H1 (cell line): ENCODE measurements around the gene BLMH. TPM values are rescaled to one million over a fixed set of nuclear protein-coding genes. Genes with fewer than 3 reads are reported as not detected.

Experiments used
- CTCF ChIA-PET: fragments of 300-600 bp; sonication (Branson Sonifier 250); formaldehyde crosslinking; loops from one replicate; lab custom pipeline; 2021; ENCODE audit not compliant: partially characterized antibody; lab: Charles Lee
- POLR2A ChIA-PET: fragments of 300-600 bp; sonication (Branson Sonifier 250); formaldehyde crosslinking; loops from one replicate; lab custom pipeline; 2021; ENCODE audit warnings: inconsistent platforms; ENCODE audit not compliant: partially characterized antibody; lab: Charles Lee
- DNase-seq, 2 experiments: peaks; one replicate each; pipeline versions ENCODE4 v3.0.0 to v3.0.0-alpha.2; 2010 to 2022; ENCODE audit warnings: low spot score in 2 of 2, low read depth in 1 of 2, mixed read lengths in 1 of 2
- FAIRE-seq: peaks from 2 replicates; lab custom pipeline; 2011; peaks lifted over from hg19 to GRCh38; lab: Jason Lieb, UNC
- H2AFZ ChIP-seq: 2 replicates; pipeline ENCODE4 v1.8.1; 2012; ENCODE audit warnings: low read length, inconsistent platforms
- H2AK5ac ChIP-seq: 2 replicates; pipeline ENCODE4 v1.6.1; 2013; ENCODE audit warnings: low read depth, low read length
- H2BK120ac ChIP-seq: replicated peaks from 2 replicates; pipeline ENCODE3; 2013; ENCODE audit warnings: low read depth, low read length, inconsistent platforms
- H2BK12ac ChIP-seq: 2 replicates; pipeline ENCODE4 v1.6.1; 2013; ENCODE audit warnings: low read depth, low read length
- H2BK15ac ChIP-seq: 2 replicates; pipeline ENCODE4 v1.6.1; 2013; ENCODE audit warnings: low read length
- H2BK20ac ChIP-seq: 2 replicates; pipeline ENCODE4 v1.6.1; 2013; ENCODE audit warnings: low read length
- H2BK5ac ChIP-seq: 2 replicates; pipeline ENCODE4 v1.6.1; 2013; ENCODE audit warnings: low read depth, low read length
- H3K14ac ChIP-seq: 2 replicates; pipeline ENCODE4 v1.6.1; 2013; ENCODE audit warnings: inconsistent platforms; ENCODE audit not compliant: insufficient read length
- H3K18ac ChIP-seq: 2 replicates; pipeline ENCODE4 v1.6.1; 2013; ENCODE audit warnings: low read length; ENCODE audit errors: extremely low read depth
- H3K23ac ChIP-seq: 2 replicates; pipeline ENCODE4 v1.6.1; 2013; ENCODE audit warnings: inconsistent platforms; ENCODE audit not compliant: insufficient read length
- H3K23me2 ChIP-seq: 2 replicates; pipeline ENCODE4 v1.6.1; 2013; ENCODE audit warnings: low read depth, low read length
- H3K27ac ChIP-seq: 2 replicates; pipeline ENCODE4 v1.6.1; 2011; ENCODE audit warnings: low read depth, low read length, inconsistent platforms
- H3K27me3 ChIP-seq, 4 experiments: replicated peaks in 1 of 4; 1 replicate in 1 of 4; 2 replicates in 3 of 4; pipeline versions ENCODE4 v1.6.1 to v1.8.1; 2011 to 2013; ENCODE audit warnings: low read length in 3 of 4, mild to moderate bottlenecking in 3 of 4, inconsistent platforms in 2 of 4, mixed read lengths in 2 of 4, moderate library complexity in 1 of 4; ENCODE audit not compliant: control insufficient read depth in 3 of 4, insufficient read depth in 3 of 4; ENCODE audit errors: extremely low read depth in 1 of 4
- H3K36me3 ChIP-seq, 4 experiments: 2 replicates each; pipeline versions ENCODE4 v1.6.1 to v1.8.1; 2011 to 2013; ENCODE audit warnings: mild to moderate bottlenecking in 4 of 4, low read length in 3 of 4, moderate library complexity in 2 of 4, control low read depth in 1 of 4, inconsistent platforms in 1 of 4; ENCODE audit not compliant: insufficient read depth in 4 of 4, control insufficient read depth in 2 of 4
- H3K4ac ChIP-seq: replicated peaks from 2 replicates; pipeline ENCODE3; 2013; ENCODE audit warnings: low read length, low read depth, mixed read lengths, inconsistent platforms; ENCODE audit not compliant: insufficient read length
- H3K4me1 ChIP-seq, 4 experiments: replicated peaks in 1 of 4; 1 replicate in 1 of 4; 2 replicates in 3 of 4; pipeline versions ENCODE4 v1.6.1 to v1.8.1; 2011 to 2013; ENCODE audit warnings: low read length in 3 of 4, inconsistent platforms in 2 of 4, mixed read lengths in 1 of 4; ENCODE audit not compliant: insufficient read depth in 4 of 4, control insufficient read depth in 3 of 4
- H3K4me2 ChIP-seq, 2 experiments: 2 replicates each; pipeline versions ENCODE4 v1.6.1 to v1.8.1; 2011 to 2013; ENCODE audit warnings: low read depth in 2 of 2, low read length in 2 of 2, control low read depth in 1 of 2, inconsistent platforms in 1 of 2, mild to moderate bottlenecking in 1 of 2; ENCODE audit not compliant: insufficient read depth in 1 of 2
- H3K4me3 ChIP-seq, 4 experiments: fragments of 200-600, 300-600 bp in 1 of 4; sonication (generic), shearing (Covaris generic), sonication (Bioruptor Twin) in 1 of 4; 2 replicates each; pipeline versions ENCODE4 v1.5.1 to v1.8.1; 2011 to 2016; ENCODE audit warnings: low read length in 4 of 4, low read depth in 3 of 4, control low read depth in 2 of 4, inconsistent platforms in 2 of 4, mild to moderate bottlenecking in 2 of 4, mixed read lengths in 1 of 4, moderate library complexity in 1 of 4; ENCODE audit not compliant: insufficient read depth in 2 of 4; ENCODE audit errors: extremely low read depth in 1 of 4
- H3K56ac ChIP-seq: replicated peaks from 2 replicates; pipeline ENCODE3; 2013; ENCODE audit warnings: low read depth, mild to moderate bottlenecking, mixed read lengths, low read length, inconsistent platforms; ENCODE audit not compliant: insufficient read length
- H3K79me1 ChIP-seq: 2 replicates; pipeline ENCODE4 v1.6.1; 2013; ENCODE audit warnings: low read depth, low read length, control low read depth
- H3K79me2 ChIP-seq, 2 experiments: 2 replicates each; pipeline versions ENCODE4 v1.6.1 to v1.8.1; 2012 to 2013; ENCODE audit warnings: low read length in 2 of 2, mild to moderate bottlenecking in 2 of 2, inconsistent platforms in 1 of 2; ENCODE audit not compliant: insufficient read depth in 2 of 2, control insufficient read depth in 1 of 2
- H3K9ac ChIP-seq, 4 experiments: replicated peaks in 1 of 4; 1 replicate in 1 of 4; 2 replicates in 3 of 4; pipeline versions ENCODE4 v1.6.1 to v1.8.1; 2011 to 2013; ENCODE audit warnings: low read depth in 3 of 4, low read length in 3 of 4, control low read depth in 2 of 4, mild to moderate bottlenecking in 2 of 4, moderate library complexity in 2 of 4, inconsistent platforms in 1 of 4; ENCODE audit errors: extremely low read depth in 1 of 4
- H3K9me3 ChIP-seq, 2 experiments: 2 replicates each; pipeline versions ENCODE4 v1.6.1 to v1.8.1; 2012 to 2013; ENCODE audit warnings: mild to moderate bottlenecking in 2 of 2, moderate library complexity in 2 of 2, control low read depth in 1 of 2, inconsistent platforms in 1 of 2, low read depth in 1 of 2, low read length in 1 of 2, mixed read lengths in 1 of 2; ENCODE audit not compliant: insufficient read depth in 2 of 2
- H4K20me1 ChIP-seq, 2 experiments: replicated peaks in 1 of 2; 2 replicates each; pipeline versions ENCODE3 to v1.8.1; 2011 to 2013; ENCODE audit warnings: inconsistent platforms in 2 of 2, low read length in 2 of 2, mild to moderate bottlenecking in 1 of 2; ENCODE audit not compliant: insufficient read depth in 2 of 2, control insufficient read depth in 1 of 2
- H4K5ac ChIP-seq: 2 replicates; pipeline ENCODE4 v1.6.1; 2013; ENCODE audit warnings: low read length, low read depth, mixed read lengths, inconsistent platforms; ENCODE audit not compliant: insufficient read length
- H4K8ac ChIP-seq: 2 replicates; pipeline ENCODE4 v1.8.0; 2013; ENCODE audit warnings: mild to moderate bottlenecking, moderate library complexity, low read length, inconsistent platforms; ENCODE audit not compliant: insufficient read depth; ENCODE audit errors: extremely low read depth
- H4K91ac ChIP-seq: replicated peaks from 2 replicates; pipeline ENCODE3; 2013; ENCODE audit warnings: low read length, mixed read lengths, inconsistent platforms; ENCODE audit not compliant: insufficient read length
- BCL11A ChIP-seq, 2 experiments: IDR thresholded peaks; one replicate each; pipeline ENCODE4 v1.6.1; 2011; ENCODE audit warnings: low read depth in 2 of 2, low read length in 2 of 2, mild to moderate bottlenecking in 2 of 2
- CBX8 ChIP-seq: fragments of 300-800, 300-1000 bp; sonication (generic); IDR thresholded peaks from 2 replicates; pipeline ENCODE4 v1.7.1; 2016; ENCODE audit warnings: low read depth, low read length, borderline replicate concordance
- EZH2 ChIP-seq: fragments of 200-600 bp; sonication (generic); IDR thresholded peaks from 2 replicates; pipeline ENCODE4 v1.7.1; 2012; ENCODE audit warnings: low read depth, mild to moderate bottlenecking, moderate library complexity, low read length, inconsistent platforms; ENCODE audit not compliant: severe bottlenecking
- GTF2F1 ChIP-seq: IDR thresholded peaks from 2 replicates; pipeline ENCODE4 v1.6.1; 2012; ENCODE audit warnings: low read depth, low read length, improper control_type of control experiment, borderline replicate concordance
- HDAC6 ChIP-seq: IDR thresholded peaks from one replicate; pipeline ENCODE4 v1.7.1; 2012; ENCODE audit warnings: low read depth, mild to moderate bottlenecking, inconsistent platforms, low read length, moderate library complexity
- KDM1A ChIP-seq: fragments of 200-600, 300-600 bp; sonication (generic); IDR thresholded peaks from 2 replicates; pipeline ENCODE4 v1.7.1; 2016; ENCODE audit warnings: mild to moderate bottlenecking, low read length, borderline replicate concordance
- NANOG ChIP-seq: IDR thresholded peaks from 2 replicates; pipeline ENCODE4 v1.6.1; 2011; ENCODE audit warnings: low read length, low read depth, mild to moderate bottlenecking, inconsistent platforms; ENCODE audit not compliant: insufficient read depth, poor library complexity, severe bottlenecking
- RFX5 ChIP-seq: IDR thresholded peaks from 2 replicates; pipeline ENCODE4 v1.6.1; 2011; ENCODE audit warnings: low read depth, low read length, improper control_type of control experiment, borderline replicate concordance
- RXRA ChIP-seq: IDR thresholded peaks from 2 replicates; pipeline ENCODE4 v1.6.1; 2011; ENCODE audit warnings: low read depth, mild to moderate bottlenecking, low read length, moderate library complexity; ENCODE audit not compliant: insufficient read depth
- SIN3A ChIP-seq, 2 experiments: IDR thresholded peaks in 1 of 2; conservative IDR thresholded peaks in 1 of 2; 2 replicates each; pipeline ENCODE4 v1.6.1; 2011 to 2012; ENCODE audit warnings: low read length in 2 of 2, improper control_type of control experiment in 1 of 2, low read depth in 1 of 2, mild to moderate bottlenecking in 1 of 2
- SIRT6 ChIP-seq: IDR thresholded peaks from one replicate; pipeline ENCODE4 v1.7.1; 2012; ENCODE audit warnings: low read length, inconsistent platforms
- SP4 ChIP-seq: IDR thresholded peaks from 2 replicates; pipeline ENCODE4 v1.6.1; 2012; ENCODE audit warnings: low read length, inconsistent platforms
- ZNF274 ChIP-seq: IDR thresholded peaks from 2 replicates; pipeline ENCODE4 v1.7.0; 2012; ENCODE audit warnings: low read length, borderline replicate concordance; ENCODE audit errors: extremely low read depth
- WGBS, 2 experiments: shearing (Covaris generic) in 1 of 2; methylation state at CpG; one replicate each; pipeline versions ENCODE4 v1.1.6 to v1.1.7; 2013 to 2015; ENCODE audit warnings: low lambda C conversion rate in 2 of 2, mixed read lengths in 2 of 2, inconsistent platforms in 1 of 2, low coverage in 1 of 2, missing lambda C conversion rate in 1 of 2; ENCODE audit not compliant: insufficient replicate concordance in 2 of 2, insufficient coverage in 1 of 2, insufficient read length in 1 of 2; ENCODE audit errors: extremely low coverage in 1 of 2, missing lambda C conversion rate in 1 of 2; 5-methylcytosine and 5-hydroxymethylcytosine counted together
- polyA plus RNA-seq, 7 experiments: library from polyadenylated mRNA; depleted of rRNA in 3 of 7; stranded (reverse) in 5 of 7; unstranded in 2 of 7; fragments of >200 nt in 5 of 7; fragments of 200-250 nt in 2 of 7; gene quantifications; 1 replicate in 5 of 7; 2 replicates in 1 of 7; 4 replicates in 1 of 7; pipeline versions ENCODE4 v1.2.1 to v1.2.3, GENCODE V29; 2011 to 2013; ENCODE audit warnings: missing spikeins in 2 of 7, mixed read lengths in 2 of 7
- total RNA-seq: library from RNA; stranded (reverse); fragmentation: NEBNext Ultra II Directional; extraction: Animal tissue kit (Norgen Biotek cat#: 25700); gene quantifications from 2 replicates; pipeline ENCODE4 v1.2.1, GENCODE V29; 2021

Gene BLMH
- total and polyA plus RNA-seq, 2 of the 8 experiments (the other 6 are each of a cell fraction or from before 2014, with no cell fraction given), result 18.2 to 74.3 TPM

GRCh38 chr17:30234964-30235363, 56.8 kb downstream of the BLMH start:
- WGBS, 2 experiments, result 66% methylated on average over 12 of the region's 12 CpGs; no CpG with 5 or more reads in 1 of the 2 experiments
- TF ChIP-seq CBX8 (no peak), SIN3A (conservative IDR thresholded peaks at IDR 0.05 in 1 of 2, IDR thresholded peaks at IDR 0.05 in 1 of 2; ENCODE audit: low read depth in 1 of 2, low read length in 2 of 2) (no peak), NANOG (no peak), ZNF274 (no peak), RFX5 (no peak), GTF2F1 (no peak), KDM1A (no peak), SIRT6 (no peak), HDAC6 (no peak), EZH2 (no peak), BCL11A (IDR thresholded peaks at IDR 0.05; ENCODE audit: low read depth in 2 of 2, low read length in 2 of 2) (no peak), SP4 (no peak), RXRA (no peak)

More at GRCh38 chr17:30234964-30235363, 56.8 kb downstream of the BLMH start:
- no peak overlapping the region for H4K5ac ChIP-seq
- H3K23ac ChIP-seq, result no peak overlapping the region
- H4K91ac ChIP-seq, result no peak overlapping the region
- DNase-seq (no peak), FAIRE-seq (no peak)
- no peak overlapping the region for H3K14ac ChIP-seq
- H2BK120ac ChIP-seq, result no peak overlapping the region
- no peak overlapping the region for H3K9ac ChIP-seq
- peak overlapping the region; percentile 67 to 88 for H3K4me2 ChIP-seq
- no peak overlapping the region for H3K4ac ChIP-seq
- no peak overlapping the region; the same call in 1 of the 2 replicates for H4K8ac ChIP-seq
- H3K36me3 ChIP-seq, result peaks cover 0 to 7% (median 0%) of the 10 kb centered on the region in 4 experiments; a peak in 1 of 8 replicates
- H2AK5ac ChIP-seq, result no peak overlapping the region
- H4K20me1 ChIP-seq, result no peaks in the 10 kb centered on the region
- H3K56ac ChIP-seq, result no peak overlapping the region
- H2BK15ac ChIP-seq, result no peak overlapping the region
- H3K4me3 ChIP-seq, result peak overlapping the region; percentile 34 to 63 (median 48); a peak in 4 of 8 replicates
- peaks cover 17% of the 10 kb centered on the region; the same call in 1 of the 2 replicates for H3K23me2 ChIP-seq
- H3K79me2 ChIP-seq, result no peaks in the 10 kb centered on the region
- peaks cover 0 to 18% (median 15%) of the 10 kb centered on the region in 4 experiments; a peak in 5 of 7 replicates for H3K4me1 ChIP-seq
- ChIA-PET CTCF (interaction anchor here (0.6 to 5.0 kb wide), 3 partner anchors 106 to 131 kb away, joined by 3 to 36 read pairs (median 5); no protein-coding TSS in a partner anchor), POLR2A (interaction anchor here (0.7 to 1.3 kb wide), 4 partner anchors 8 to 109 kb away, joined by 3 to 4 read pairs (median 4); no protein-coding TSS in a partner anchor)
- H2BK12ac ChIP-seq, result no peak overlapping the region
- no peaks in the 10 kb centered on the region for H3K79me1 ChIP-seq
- no peak overlapping the region for H3K27ac ChIP-seq
- peaks cover 32 to 63% (median 57%) of the 10 kb centered on the region in 4 experiments for H3K27me3 ChIP-seq
- H2BK5ac ChIP-seq, result no peak overlapping the region
- no peak overlapping the region for H2BK20ac ChIP-seq
- peaks cover under 1 to 4% of the 10 kb centered on the region in 2 experiments; a peak in 1 of 4 replicates for H3K9me3 ChIP-seq
- H3K18ac ChIP-seq, result no peak overlapping the region
- H2AFZ ChIP-seq, result peak overlapping the region; percentile 34; the same call in 1 of the 2 replicates
